ENCODE data around the gene SLC25A20. TPM values are rescaled to one million over a fixed set of nuclear protein-coding genes. Genes with fewer than 3 reads are reported as not detected.

SLC25A20 gene, protein sequence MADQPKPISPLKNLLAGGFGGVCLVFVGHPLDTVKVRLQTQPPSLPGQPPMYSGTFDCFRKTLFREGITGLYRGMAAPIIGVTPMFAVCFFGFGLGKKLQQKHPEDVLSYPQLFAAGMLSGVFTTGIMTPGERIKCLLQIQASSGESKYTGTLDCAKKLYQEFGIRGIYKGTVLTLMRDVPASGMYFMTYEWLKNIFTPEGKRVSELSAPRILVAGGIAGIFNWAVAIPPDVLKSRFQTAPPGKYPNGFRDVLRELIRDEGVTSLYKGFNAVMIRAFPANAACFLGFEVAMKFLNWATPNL
- total RNA-seq = 10 to 100 TPM; 30.1 to 32.2 TPM

DNA sequence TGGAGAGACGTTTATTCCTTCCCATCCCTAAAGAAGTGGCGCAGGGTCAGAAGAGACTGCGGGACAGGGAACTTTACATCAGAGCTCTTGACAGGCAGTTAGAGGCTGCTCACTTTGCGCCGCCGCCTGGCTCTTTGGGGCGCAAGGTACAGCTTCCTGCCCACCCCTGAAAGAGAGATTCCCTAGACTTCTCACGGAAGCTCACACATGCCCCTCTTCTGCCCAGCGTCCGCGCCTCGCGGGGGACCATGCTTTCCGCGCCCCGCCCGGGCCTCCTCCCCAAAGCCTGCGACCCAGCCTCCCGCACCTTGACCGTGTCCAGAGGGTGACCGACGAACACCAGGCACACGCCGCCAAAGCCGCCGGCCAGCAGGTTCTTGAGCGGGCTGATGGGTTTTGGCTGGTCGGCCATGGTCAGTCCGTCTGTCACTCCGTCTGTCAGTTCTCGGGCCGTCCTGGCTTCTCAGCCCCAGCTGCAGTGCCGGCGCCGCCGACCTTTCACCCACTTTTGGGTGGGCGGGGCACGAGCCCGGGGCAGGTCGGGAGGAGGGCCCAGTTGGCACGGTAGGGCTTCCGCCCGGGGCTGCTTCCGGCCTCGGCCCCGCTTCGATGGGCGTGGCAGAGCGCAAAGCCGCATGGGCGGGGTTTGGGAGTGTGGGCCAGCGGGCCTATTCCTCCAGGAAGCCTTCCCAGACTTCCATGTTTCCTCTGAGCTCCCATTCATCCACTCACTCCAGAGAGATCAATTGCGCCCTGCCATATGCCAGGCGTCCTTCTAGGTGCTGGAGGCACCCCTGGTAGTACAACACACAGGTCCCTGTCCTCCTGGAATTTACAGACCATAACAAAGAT, at the start of gene SLC25A20:
Gene SLC25A20 (minus strand): TSS at position 500 of the 852 bp plus-strand sequence. CDS start 88 bp downstream, at position 412.

DNA sequence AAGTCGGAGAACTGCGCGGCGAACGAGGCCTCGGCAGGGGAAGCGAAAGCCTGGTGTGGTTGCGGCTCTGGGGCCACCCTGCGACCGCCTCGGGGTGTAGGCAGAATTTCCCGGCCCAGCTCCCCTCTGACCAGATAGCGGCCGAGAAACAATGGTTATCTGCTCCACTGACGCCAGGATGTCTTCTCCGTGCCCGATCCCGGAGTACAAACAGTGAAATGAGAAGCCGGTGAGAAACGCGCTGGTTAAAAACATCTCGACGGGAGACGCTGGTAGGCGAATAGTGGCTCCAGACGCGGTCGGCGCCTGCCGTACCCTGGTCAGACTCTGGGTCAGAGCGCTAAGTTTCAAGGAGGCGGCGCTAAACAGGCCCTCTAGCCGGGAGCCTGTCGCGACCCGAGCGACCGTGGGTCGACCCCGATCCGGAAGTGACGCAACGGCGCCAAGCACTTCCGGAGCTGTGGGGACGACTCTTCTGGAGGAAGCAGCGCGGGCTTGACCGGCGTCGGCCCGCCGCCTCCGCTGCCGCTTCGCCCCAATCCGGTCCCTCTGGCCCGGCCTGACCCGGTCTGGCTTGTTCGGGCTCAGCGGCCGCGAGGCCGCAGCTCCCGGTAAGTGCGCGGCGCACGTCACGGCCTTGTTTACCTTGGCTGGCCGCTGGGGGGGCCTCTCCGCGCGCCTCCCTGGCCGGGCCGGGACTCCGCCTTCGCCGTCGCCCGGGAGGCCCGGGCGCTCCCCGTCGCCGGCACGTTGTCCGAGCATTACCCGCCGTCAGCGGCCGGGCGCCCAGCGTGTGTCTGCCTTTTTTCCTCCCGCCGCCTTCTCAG, 19.9 kb upstream of the SLC25A20 start, which contains the start of gene ARIH2:
Gene ARIH2 (plus strand): TSS at position 455 of the 827 bp plus-strand sequence. CDS start 8,717 bp downstream, outside the sequence.

DNA sequence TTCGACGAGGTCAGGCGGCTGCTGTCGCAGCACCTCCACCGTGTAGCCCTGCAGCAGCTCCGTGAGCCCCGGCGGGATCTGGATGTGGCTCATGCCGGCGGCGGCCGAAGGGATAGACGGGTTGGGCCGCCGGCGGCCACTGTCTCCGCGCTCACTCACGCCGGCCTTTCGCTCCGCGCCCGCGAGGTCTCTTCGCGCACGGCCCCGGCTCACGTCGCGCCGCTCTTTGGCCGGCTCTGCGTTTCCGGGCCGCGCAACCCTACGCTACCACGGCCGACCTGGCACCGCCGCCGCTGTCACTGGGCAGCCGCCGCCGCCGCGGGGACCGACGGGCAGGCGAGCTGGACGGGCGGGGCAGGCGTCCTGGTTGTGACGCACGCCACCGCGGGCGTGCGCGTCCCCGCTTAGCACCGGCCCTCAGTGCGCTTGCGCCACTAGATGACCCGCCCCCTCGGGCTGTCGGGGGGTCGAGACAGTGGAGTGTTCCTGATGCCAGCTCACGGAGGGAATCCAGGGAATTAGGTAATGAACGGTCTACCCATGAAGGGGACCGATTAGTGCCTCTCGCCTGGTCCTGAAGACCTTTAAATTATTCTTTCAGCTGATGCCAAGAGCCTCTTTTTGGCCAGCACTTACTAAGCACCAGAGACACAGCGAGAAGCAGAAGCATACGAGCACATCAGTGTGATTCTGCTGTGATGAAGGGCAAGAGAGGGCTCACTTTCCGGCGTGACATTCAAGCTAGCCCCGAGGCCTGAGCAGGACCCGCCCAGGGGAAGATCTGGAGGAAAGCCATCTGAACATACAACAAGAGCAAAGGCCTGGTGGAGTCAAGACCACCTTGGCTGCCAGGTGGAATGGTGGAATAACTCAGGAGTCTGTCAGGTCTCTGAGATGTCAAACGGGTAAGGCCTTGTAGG, 50.9 kb downstream of the SLC25A20 start, which contains the start of gene PRKAR2A:
Gene PRKAR2A (minus strand): TSS at position 371 of the 920 bp plus-strand sequence. CDS start 278 bp downstream, at position 93.

Other genes with a start within 250 kb of the SLC25A20 start
- gene CELSR3, start 236.0 kb downstream of the SLC25A20 start, total RNA-seq = 1 to 10 TPM; 7.3 to 8.1 TPM
- gene NCKIPSD, start 213.0 kb downstream of the SLC25A20 start, total RNA-seq = 10 to 100 TPM; 37.3 to 42.7 TPM
- gene IP6K2, start 181.7 kb downstream of the SLC25A20 start, total RNA-seq = 10 to 100 TPM; 53.2 to 53.8 TPM
- gene PRKAR2A, start 51.0 kb downstream of the SLC25A20 start, total RNA-seq = 10 to 100 TPM; 30.6 to 32.6 TPM
- 100 to 1,000 TPM in 1 of 2 experiments, 10 to 100 TPM in 1; 91.5 to 104 TPM for gene ARIH2, start 20.0 kb upstream of the SLC25A20 start, total RNA-seq
- 10 to 100 TPM; 40.7 to 46.8 TPM for gene P4HTM, start 91.4 kb upstream of the SLC25A20 start, total RNA-seq
- 100 to 1,000 TPM; 162 to 172 TPM for gene WDR6, start 108.5 kb upstream of the SLC25A20 start, total RNA-seq
- 10 to 100 TPM; 22.4 to 25.8 TPM for gene DALRD3, start 119.7 kb upstream of the SLC25A20 start, total RNA-seq
- 10 to 100 TPM; 81.2 to 88.3 TPM for gene NDUFAF3, start 123.2 kb upstream of the SLC25A20 start, total RNA-seq
- 100 to 1,000 TPM; 176 to 186 TPM for gene IMPDH2, start 130.5 kb upstream of the SLC25A20 start, total RNA-seq
- 100 to 1,000 TPM; 130 to 131 TPM for gene QRICH1, start 195.2 kb upstream of the SLC25A20 start, total RNA-seq
- 100 to 1,000 TPM; 318 to 340 TPM for gene QARS1, start 205.9 kb upstream of the SLC25A20 start, total RNA-seq
- gene USP19, start 221.9 kb upstream of the SLC25A20 start, total RNA-seq = 10 to 100 TPM; 66.8 to 68.0 TPM
- not detected for gene LAMB2, start 234.2 kb upstream of the SLC25A20 start, total RNA-seq

Data from activated naive CD4-positive, alpha-beta T cell treated with anti-CD3 and anti-CD28 coated beads, Interleukin-2, amount 10 ng/mL, durations not matched to agents 5 hours and 36 hours (primary cell).